GM18499 (cell line): ENCODE data around the gene FLYWCH1.

Experiments
- ATAC-seq: cut with Tn5 transposase; IDR thresholded peaks from one replicate; pipeline ENCODE4 v1.9.1; 2021; ENCODE audit warnings: moderate number of reproducible peaks; ENCODE audit not compliant: insufficient read depth, unreplicated experiment

Gene FLYWCH1

DNA sequence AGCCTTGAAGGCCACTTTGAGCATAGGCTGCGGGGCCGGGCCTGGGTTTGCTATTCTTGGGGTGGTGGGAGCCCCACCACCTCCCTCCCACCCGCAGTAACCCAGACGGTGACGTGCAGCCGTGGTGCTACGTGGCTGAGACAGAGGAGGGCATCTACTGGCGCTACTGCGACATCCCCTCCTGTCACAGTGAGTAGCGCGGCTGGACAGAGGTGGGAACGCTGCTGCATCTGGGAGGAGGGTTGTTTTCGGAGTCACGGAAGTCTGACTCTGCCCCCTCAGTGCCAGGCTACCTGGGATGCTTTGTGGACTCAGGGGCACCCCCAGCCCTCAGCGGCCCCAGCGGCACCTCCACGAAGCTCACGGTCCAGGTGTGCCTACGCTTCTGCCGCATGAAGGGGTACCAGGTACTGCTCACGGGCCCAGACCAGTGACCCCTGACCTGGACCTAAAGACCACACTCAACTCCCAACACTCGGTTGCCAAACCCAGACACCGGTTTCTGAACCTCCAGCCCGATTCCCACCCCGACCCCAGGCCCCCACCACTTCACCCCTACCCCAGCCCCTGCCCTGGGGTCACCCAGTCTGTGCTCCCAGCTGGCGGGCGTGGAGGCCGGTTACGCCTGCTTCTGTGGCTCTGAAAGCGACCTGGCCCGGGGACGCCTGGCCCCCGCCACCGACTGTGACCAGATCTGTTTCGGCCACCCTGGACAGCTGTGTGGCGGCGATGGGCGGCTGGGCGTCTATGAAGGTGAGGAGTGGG is 54.5 kb downstream of the FLYWCH1 start:
- ATAC-seq, result no peak

DNA sequence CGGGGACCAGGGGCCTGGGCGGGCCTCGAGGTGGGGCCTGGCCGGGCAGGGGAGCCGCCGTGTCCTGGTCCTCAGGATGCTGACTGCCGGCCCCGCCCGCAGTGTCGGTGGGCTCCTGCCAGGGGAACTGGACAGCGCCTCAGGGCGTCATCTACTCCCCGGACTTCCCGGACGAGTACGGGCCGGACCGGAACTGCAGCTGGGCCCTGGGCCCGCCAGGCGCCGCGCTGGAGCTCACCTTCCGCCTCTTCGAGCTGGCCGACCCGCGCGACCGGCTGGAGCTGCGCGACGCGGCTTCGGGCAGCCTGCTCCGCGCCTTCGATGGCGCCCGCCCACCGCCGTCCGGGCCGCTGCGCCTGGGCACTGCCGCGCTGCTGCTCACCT is 55.1 kb downstream of the FLYWCH1 start:
- no peak for ATAC-seq

DNA sequence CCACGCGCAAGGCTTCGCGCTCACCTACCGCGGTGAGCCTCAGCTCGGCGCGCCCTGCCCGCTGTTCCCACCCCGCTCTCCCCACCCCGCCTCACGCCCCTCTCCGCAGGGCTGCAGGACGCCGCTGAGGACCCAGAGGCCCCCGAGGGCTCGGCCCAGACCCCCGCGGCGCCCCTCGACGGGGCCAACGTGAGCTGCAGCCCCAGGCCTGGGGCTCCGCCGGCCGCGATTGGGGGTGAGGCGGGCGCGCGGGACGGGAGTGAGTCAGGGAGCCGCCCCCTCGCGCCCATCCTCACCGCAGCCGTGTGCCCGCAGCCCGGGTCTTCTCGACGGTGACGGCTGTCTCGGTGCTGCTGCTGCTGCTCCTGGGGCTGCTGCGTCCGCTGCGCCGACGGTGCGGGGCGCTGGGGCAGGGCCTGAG is 55.5 kb downstream of the FLYWCH1 start:
- ATAC-seq, result no peak

DNA sequence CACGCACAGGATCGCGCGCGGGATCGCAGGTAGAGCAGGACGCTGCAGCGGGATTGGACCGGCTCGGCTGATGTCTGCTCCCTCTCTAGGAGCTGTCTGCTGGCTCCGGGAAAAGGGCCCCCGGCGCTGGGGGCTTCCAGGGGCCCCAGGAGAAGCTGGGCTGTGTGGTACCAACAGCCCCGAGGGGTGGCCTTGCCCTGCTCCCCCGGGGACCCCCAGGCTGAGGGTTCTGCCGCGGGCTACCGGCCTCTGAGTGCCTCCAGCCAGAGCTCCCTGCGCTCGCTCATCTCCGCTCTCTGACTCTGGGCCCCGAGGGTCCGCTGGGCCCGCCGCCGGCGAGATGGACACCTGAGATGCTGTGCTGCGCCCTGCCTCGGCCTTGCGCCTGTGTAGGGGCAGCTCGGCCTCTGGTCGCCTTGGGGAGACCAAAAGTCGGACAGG is 56.0 kb downstream of the FLYWCH1 start:
- no peak for ATAC-seq

DNA sequence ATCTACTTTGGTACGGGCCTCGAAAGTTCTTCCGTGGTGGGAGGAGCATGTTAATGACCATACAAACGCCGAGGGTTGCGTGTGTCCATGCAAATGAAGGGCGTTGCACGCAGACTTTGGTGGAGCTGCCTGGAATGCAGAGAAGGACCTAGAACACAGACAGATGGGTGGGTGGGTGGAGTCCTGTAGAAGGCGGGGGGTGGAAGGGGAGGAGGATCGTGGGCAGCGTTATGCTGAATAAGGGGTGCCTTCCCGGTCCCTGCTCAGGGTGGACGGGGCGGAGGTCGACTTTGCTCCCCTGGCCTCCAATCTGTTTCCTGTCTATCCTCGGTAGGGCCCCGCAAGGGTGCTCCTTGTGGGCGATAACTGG is 56.6 kb downstream of the FLYWCH1 start:
- no peak for ATAC-seq

DNA sequence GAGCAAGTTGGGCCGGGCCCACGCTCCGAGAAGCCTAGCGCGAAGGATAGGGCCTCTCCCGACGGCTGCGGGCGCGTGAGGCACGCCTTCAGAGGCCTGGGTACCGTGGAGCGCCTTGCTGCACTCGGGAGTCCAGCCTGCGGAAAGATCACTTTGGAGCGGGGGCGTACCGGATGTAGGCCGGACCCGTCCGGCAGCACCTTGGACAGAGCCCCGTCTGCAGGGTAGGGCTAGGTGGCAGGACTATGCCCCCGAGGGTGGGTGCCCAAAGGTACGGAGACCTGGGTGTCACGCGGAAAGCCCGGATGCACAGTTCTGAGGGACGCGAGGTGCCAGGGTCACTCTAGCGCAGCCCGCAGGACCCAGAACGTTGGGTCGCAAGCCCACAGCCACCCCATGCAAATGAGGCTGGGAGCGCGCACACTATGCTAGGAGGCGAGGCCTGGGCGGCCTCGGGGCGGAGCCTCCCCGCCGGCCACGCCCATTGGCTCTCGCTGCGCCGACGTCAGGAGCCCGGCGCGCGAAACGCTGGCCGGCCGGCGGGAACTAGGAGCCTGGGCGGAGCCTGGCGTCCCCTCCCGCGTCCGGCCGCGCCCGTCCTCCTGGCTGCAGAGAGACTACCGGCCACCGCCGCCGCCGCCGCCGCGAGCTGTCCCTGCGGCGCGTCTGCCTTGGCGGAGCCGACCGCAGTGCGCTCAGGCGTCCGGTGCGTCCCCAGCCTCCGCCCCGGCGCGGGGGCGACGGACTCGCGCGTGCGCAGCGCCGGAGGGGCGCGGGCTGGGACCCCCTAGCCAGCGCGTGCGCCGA is 57.2 kb downstream of the FLYWCH1 start, which contains the start of gene PAQR4:
Gene PAQR4, plus strand, starts transcription at position 611 of the 807 bp plus-strand sequence. CDS start 327 bp downstream, outside the sequence.
- no peak for ATAC-seq

DNA sequence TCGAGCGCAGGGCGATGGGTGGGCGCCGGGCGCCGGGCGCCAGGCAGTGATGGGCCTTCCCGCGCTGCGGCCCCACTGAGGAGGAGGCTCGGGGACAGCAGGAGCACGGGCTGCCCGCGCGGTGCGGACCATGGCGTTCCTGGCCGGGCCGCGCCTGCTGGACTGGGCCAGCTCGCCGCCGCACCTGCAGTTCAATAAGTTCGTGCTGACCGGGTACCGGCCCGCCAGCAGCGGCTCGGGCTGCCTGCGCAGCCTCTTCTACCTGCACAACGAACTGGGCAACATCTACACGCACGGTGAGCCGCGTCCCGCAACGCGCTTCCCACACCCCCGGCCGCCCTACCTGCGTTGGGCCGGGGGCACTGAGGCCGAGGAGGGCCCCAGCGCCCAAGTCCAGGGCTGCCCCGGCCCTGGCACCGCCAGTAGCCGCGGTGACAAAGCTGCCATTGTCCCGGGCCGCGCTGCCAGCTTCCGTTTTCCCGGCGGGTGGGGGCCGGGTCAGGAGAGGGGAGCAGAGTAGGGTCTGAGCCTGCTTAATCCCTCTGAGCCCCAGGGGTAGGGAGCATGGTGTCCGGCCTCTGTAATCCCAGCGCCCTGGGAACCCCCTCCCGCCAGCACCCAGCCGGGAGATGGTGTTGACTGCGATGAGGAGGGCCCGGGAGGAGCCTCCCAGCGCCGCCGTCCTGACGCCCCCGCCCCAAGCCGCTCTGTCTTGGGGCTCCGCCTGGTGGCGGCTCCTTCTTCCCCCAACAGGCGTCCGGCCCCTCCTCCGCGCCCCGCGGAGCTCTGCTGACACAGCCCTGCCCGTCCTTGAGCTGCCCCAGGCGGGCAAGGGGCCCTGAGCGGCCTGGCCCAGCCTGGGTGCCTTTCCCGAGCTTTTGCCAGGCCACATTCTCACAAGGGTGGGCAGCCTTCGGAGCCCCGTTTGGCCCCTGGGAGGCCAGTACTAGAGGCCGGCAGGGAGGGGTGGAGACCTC is 58.1 kb downstream of the FLYWCH1 start:
- no peak for ATAC-seq

DNA sequence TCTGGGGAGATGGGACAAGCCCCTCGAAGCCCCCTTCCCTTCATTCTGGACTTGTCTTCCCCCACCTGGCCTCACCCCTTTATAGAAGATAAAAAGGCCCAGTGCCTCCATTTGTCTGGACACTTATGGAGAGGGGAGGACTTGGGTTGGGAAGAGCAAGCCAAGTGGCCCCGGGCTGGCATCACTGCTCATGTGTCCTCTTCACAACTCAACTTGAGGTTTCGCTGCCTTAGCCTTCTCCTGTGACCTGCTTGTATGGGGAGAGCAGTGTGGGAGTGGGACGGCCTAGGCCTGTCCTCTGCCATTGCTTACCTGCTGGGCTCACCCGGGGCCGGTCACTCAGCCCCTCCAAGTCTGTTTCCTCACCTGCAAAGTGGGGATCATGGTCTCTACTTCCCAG is 58.8 kb downstream of the FLYWCH1 start:
- ATAC-seq, result no peak

DNA sequence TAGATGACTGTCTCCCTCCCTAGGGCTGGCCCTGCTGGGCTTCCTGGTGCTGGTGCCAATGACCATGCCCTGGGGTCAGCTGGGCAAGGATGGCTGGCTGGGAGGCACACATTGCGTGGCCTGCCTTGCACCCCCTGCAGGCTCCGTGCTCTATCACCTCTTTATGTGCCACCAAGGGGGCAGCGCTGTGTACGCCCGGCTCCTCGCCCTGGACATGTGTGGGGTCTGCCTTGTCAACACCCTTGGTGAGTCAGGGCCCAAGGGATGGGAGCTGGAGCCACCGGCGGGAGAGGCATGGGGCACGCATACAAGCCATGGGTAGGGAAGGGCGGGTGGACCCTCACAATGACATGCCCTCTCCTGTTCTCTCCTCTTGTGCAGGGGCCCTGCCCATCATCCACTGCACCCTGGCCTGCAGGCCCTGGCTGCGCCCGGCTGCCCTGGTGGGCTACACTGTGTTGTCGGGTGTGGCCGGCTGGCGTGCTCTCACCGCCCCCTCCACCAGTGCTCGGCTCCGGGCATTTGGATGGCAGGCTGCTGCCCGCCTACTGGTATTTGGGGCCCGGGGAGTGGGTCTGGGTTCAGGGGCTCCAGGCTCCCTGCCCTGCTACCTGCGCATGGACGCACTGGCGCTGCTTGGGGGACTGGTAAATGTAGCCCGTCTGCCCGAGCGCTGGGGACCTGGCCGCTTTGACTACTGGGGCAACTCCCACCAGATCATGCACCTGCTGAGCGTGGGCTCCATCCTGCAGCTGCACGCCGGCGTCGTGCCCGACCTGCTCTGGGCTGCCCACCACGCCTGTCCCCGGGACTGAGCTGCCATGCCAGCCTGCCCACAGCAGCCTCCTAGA is 59.6 kb downstream of the FLYWCH1 start:
- ATAC-seq, result no peak

DNA sequence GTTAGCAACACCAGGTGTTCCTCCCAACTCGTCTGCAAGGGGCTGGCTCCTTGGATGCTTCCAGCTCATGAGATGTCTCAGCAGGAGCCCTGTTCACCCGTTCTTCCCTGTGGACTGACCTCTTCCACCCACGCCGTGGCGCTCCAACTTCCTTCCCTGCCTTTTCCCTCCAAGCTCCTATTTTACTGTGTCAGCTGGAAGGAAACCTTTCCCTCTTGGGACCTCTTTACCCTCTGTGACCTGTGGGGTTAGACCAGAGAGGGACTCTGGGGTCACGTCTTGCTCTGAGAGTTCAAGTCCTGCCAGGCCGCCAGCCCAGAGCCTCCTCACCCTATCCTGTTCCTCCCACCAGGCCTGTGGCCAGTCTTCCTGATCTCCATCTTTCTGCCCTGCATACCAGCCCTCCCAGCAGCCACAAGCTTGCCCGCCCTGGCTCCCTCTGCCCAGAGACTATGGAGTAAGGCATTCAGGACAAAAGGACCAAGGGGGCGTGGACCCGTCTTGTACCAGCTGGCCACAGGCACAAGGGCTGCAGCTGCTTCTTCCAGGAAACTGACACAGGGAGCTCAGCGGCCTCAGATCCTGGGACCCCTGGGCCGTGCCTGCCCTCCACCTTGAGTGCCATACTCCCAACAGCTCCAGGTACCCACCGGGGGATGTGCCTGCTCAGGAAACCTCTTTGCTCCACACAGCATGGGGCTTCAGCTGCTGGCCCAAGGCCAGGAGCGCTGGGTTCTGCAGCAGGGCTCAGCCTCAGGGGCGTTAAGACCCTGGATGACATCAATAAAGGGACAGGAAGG is 60.5 kb downstream of the FLYWCH1 start:
- ATAC-seq, result no peak

DNA sequence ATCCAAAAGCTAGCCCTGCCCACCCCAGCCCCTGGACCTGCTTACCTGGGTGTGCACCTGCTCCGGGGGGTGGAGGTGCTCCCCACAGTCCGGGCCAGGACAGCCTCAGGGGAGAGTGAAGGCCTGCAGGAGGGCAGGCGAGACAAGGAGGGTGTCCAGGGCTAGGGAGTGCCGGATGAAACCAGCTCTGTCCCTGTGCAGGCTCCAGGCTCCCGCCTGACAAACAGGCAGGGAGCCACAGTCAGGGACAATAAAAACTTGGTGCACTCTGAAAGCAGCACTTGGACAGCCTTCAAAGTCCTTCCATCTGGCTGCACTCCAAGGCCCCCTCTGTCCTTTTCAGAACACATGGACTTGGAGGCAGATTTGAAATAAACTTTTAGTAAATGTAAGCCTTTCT is 61.4 kb downstream of the FLYWCH1 start:
- ATAC-seq, result no peak

DNA sequence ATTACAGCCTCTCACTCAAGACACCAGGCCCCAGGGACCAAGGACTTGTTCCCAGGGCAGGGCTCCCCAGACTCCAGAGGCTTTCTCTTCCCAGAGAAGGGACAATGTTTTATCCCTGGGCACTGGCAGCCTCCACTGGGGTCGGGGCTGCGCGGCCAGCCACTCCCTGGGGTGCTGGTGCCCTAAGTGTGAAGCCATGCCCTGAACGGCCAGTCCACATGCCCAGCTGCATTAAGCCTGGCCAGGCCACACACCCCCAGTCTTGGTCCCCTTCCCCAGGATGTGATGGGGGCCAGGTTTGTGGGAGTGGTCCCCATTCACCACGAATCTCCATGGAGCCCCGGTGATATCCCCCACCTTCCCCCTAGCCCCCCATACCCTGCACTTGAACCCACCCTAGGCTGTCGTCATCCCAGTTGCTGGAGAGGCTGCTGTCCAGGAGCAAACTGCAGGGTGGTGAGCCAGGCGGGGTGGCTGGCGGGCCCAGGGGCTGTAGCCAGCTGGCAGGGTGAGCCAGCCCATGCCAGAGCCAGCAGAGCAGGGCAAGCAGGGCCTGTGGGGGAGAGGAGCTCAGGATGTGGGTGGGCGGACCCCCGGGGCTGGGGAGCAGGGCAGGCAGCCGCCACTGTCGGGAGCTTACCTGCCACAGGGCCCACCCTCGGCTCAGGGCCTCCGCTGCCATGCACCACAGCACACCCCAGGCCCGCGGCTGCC is 62.0 kb downstream of the FLYWCH1 start:
- no peak for ATAC-seq

DNA sequence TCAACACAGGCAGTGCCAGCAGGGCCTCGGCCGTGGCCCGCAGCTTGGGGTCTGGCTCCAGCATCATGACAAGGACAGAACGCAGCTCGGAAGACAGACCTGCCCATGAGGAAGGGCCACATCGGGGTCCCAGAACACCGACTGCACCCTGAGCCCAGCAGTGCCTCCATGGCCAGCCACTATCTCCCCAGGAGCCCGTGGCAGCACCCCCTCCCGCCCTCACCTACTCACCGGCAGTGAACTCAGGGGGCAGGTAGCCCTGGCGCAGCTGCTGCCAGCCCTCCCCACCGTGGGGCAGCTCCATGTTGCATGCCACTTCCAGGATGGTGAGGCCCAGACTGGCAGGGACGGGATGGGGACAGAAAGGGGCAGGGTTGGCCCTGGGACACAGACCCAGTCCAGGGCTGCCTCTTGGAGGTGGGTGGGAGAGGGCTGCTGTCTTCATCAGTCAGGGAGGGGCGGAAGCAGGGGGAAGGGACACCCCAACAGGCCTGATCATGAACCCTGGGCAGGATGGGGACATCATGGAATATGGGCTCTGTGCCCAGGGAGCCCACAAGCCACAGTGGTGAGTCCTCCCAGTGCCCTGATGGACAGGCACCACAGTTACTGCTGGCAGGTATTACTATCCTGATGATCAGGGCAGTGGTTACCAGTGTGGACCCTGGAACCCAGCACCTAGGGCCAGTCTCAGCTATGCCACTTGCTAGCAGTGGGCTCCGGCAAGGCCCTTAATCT is 62.8 kb downstream of the FLYWCH1 start:
- no peak for ATAC-seq

DNA sequence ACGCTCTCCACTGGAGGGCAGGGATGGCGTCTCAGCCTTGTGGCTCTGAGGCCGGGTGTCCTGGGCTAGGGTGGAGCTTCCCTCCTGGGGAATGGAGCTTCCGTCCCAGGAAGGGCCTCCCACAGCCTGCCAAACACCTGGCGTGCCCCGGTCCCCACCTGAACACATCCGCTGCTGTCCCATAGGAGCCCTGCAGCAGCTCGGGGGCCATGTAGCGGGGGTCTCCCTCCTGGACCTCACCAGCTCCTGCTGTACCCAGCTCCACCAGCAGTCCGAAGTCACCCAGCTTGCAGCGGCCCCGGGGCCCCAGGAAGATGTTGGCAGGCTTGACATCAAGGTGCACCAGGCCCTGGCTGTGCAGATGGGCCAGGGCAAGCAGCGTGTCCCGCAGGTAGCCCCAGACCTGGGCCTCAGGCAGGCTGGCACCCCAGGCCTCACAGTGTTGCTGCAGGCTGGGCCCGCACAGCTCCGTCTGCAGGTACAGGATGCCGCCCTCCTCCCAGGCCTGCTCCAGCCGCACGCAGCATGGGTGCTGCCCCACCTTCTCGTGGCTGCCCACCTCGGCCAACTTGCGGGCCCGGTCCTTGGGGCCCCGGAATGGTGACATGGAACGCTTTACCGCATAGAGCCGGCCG is 63.5 kb downstream of the FLYWCH1 start:
- no peak for ATAC-seq

DNA sequence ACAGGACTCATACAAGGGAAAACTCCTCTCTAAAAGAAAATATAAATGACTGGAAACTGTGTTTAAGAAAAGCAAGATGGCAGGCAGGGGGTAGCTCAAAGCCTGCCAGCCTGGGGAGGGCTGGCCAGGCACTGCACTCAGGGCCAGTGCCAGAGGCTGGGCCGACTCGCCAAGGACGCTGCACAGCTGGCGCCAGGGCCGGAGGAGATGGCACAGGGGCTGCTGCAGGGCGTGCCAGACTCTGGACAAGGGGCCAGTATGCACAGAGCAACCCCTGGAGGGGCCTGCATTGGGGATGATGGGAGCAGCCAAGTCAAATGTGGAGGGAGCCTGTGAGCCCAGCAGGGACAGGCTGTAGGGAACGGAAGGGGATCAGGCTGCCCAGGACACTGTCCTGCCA is 64.5 kb downstream of the FLYWCH1 start:
- ATAC-seq, result no peak

DNA sequence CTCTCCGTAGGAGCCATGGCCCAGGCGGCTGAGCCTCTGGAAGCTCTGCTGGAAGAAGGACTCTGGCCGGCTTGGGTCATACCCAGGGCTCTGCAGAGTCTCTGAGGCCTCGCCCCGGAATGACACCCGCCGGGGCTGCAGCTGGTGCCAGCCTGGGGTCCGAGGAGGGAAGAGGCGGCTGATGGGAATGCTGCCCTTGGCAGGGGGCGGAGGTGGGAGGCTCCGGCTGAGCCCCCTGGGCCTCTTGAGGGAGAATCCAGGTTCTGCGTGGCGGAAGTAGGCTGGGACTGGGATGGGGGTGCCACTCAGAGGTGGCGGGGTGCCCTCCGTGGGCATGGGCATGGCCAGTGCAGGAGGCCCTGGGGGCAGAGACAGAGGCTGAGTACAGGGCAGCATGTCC is 64.9 kb downstream of the FLYWCH1 start:
- ATAC-seq, result no peak

DNA sequence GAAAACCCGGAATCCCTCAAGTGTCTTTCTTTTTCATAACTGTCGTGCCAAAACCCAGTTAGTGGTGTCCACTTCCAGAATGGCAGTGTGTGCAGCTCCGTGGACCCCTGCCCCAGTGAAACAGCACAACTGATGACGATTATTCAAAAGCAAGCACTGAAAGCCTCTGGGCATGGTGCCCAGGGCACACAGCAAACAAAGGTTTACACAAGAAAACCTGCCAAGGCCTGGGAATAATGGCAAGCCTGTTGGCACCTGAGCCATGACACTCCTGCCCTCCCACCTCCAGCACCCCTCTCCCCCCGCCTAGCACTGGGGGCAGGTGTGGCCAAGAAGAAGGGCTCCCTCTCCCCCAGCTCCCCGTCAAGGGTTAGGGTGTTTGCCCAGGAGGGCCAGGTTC is 65.7 kb downstream of the FLYWCH1 start:
- no peak for ATAC-seq
